Neural cell (in vitro differentiated cells): ENCODE results near the gene WNT6. TPM values are rescaled to one million over a fixed set of nuclear protein-coding genes. Genes with fewer than 3 reads are reported as not detected.

ENCODE experiments used
- H2AFZ ChIP-seq: fragments of 200-600, 300-800 bp; sonication (generic), shearing (Covaris generic); 2 replicates; pipeline ENCODE4 v1.6.0; 2014; ENCODE audit warnings: low read depth, mild to moderate bottlenecking, antibody characterized with exemption, low read length, moderate library complexity
- H3F3A ChIP-seq: fragments of 200-600 bp; shearing (Covaris generic); 2 replicates; pipeline ENCODE4 v1.6.1; 2016; ENCODE audit warnings: mild to moderate bottlenecking, moderate library complexity, mixed read lengths, antibody characterized with exemption, low read length; ENCODE audit not compliant: insufficient read depth, poor library complexity, severe bottlenecking
- H3K27ac ChIP-seq: fragments of 200-600, 300-800 bp; sonication (generic), shearing (Covaris generic); 2 replicates; pipeline ENCODE4 v1.5.1; 2014; ENCODE audit warnings: mild to moderate bottlenecking, low read length, moderate library complexity
- H3K27me3 ChIP-seq: fragments of 300-800, 200-600 bp; sonication (generic), shearing (Covaris generic); 2 replicates; pipeline ENCODE4 v1.6.0; 2014; ENCODE audit warnings: mild to moderate bottlenecking, low read depth, low read length, moderate library complexity; ENCODE audit not compliant: insufficient read depth
- H3K36me3 ChIP-seq: fragments of 300-800, 200-600 bp; sonication (generic), shearing (Covaris generic); 2 replicates; pipeline ENCODE4 v1.5.1; 2014; ENCODE audit warnings: mild to moderate bottlenecking, antibody characterized with exemption, low read length, moderate library complexity; ENCODE audit not compliant: insufficient read depth
- H3K4me2 ChIP-seq: fragments of 300-800, 200-600 bp; sonication (generic), shearing (Covaris generic); 2 replicates; pipeline ENCODE4 v1.6.0; 2014; ENCODE audit warnings: mild to moderate bottlenecking, low read length
- H3K4me3 ChIP-seq: fragments of 300-800, 200-600 bp; sonication (generic), shearing (Covaris generic); 2 replicates; pipeline ENCODE4 v1.5.1; 2014; ENCODE audit warnings: mild to moderate bottlenecking, low read length, moderate library complexity
- H3K79me2 ChIP-seq: fragments of 200-600 bp; shearing (Covaris generic); replicated peaks from 2 replicates; pipeline ENCODE4 v1.6.0; 2014; ENCODE audit warnings: mild to moderate bottlenecking, low read length, moderate library complexity; ENCODE audit not compliant: insufficient read depth
- H3K9ac ChIP-seq: fragments of 300-800, 200-600 bp; sonication (generic), shearing (Covaris generic); 2 replicates; pipeline ENCODE4 v1.6.1; 2016; ENCODE audit warnings: mild to moderate bottlenecking, low read length, mixed read lengths
- H3K9me2 ChIP-seq: fragments of 200-600 bp; shearing (Covaris generic); 2 replicates; pipeline ENCODE4 v1.6.1; 2016; ENCODE audit warnings: mild to moderate bottlenecking, low read length, mixed read lengths; ENCODE audit not compliant: insufficient read depth
- H3K9me3 ChIP-seq: fragments of 200-600, 300-800 bp; sonication (generic), shearing (Covaris generic); 2 replicates; pipeline ENCODE4 v1.6.1; 2016; ENCODE audit warnings: mild to moderate bottlenecking, mixed run types, low read length, moderate library complexity, mixed read lengths
- H4K20me1 ChIP-seq: fragments of 200-600 bp; shearing (Covaris generic); 2 replicates; pipeline ENCODE4 v1.6.1; 2016; ENCODE audit warnings: mild to moderate bottlenecking, mixed run types; ENCODE audit not compliant: insufficient read depth
- EP300 ChIP-seq: fragments of 450-650 bp; conservative IDR thresholded peaks from 2 replicates; pipeline ENCODE4 v1.6.1; 2014; ENCODE audit warnings: antibody characterized with exemption, mild to moderate bottlenecking, moderate library complexity; ENCODE audit not compliant: poor library complexity, severe bottlenecking
- EZH2 ChIP-seq: fragments of 200-600, 300-800 bp; shearing (Covaris generic), sonication (generic); IDR thresholded peaks from 2 replicates; pipeline ENCODE4 v1.6.1; 2014; ENCODE audit warnings: antibody characterized with exemption, low read length, borderline replicate concordance, mild to moderate bottlenecking; ENCODE audit not compliant: insufficient read depth, poor library complexity, severe bottlenecking
- MXI1 ChIP-seq: fragments of 450-650 bp; conservative IDR thresholded peaks from 2 replicates; pipeline ENCODE4 v1.6.1; 2014; ENCODE audit warnings: antibody characterized with exemption, mild to moderate bottlenecking; ENCODE audit not compliant: poor library complexity, severe bottlenecking
- POLR2AphosphoS5 ChIP-seq: IDR thresholded peaks from 2 replicates; pipeline ENCODE4 v1.6.1; 2012
- RAD21 ChIP-seq: fragments of 450-650 bp; conservative IDR thresholded peaks from 2 replicates; pipeline ENCODE4 v1.6.1; 2014; ENCODE audit warnings: antibody characterized with exemption, mild to moderate bottlenecking, moderate library complexity
- SMC3 ChIP-seq: fragments of 450-650 bp; conservative IDR thresholded peaks from 2 replicates; pipeline ENCODE4 v1.6.1; 2014; ENCODE audit warnings: antibody characterized with exemption, mild to moderate bottlenecking, moderate library complexity; ENCODE audit not compliant: poor library complexity
- TAF1 ChIP-seq: IDR thresholded peaks from 2 replicates; pipeline ENCODE4 v1.6.1; 2012; ENCODE audit warnings: low read depth
- polyA plus RNA-seq: library from polyadenylated mRNA; depleted of rRNA; stranded (reverse); fragments of >200 nt; gene quantifications from 2 replicates; pipeline ENCODE4 v1.2.3, GENCODE V29; 2014
- TF ChIP-seq, protein P1 (sequence below): IDR thresholded peaks from 2 replicates; pipeline ENCODE4 v1.6.1; 2012; ENCODE audit warnings: borderline replicate concordance
- TF ChIP-seq, protein P2 (sequence below): fragments of 450-650 bp; IDR thresholded peaks from 2 replicates; pipeline ENCODE4 v1.5.1; 2014; ENCODE audit warnings: antibody characterized with exemption, mild to moderate bottlenecking, moderate library complexity; ENCODE audit not compliant: poor library complexity, severe bottlenecking

The WNT6 gene
- polyA plus RNA-seq, 1 donor from 2014 or later, result not detected

DNA sequence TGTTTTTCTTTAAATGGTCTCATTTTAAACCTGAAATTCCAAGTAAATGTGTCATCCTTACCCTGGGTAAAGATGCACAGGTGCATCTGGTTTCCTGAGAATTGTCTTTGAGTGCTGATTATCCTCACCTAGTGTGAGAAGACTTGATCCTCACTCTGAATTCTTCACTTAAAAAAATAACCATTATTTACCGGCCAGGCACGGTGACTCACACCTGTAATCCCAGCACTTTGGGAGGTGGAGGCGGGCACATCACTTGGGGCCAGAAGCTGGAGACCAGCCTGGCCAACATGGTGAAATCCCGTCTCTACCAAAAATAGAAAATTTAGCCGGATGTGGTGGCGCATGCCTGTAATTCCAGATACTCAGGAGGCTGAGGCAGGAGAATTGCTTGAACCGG lies 9.9 kb upstream of the WNT6 start:
- H3K4me3 ChIP-seq, result no peak overlapping the region
- no peak overlapping the region for H3K4me2 ChIP-seq
- no peaks in the 10 kb centered on the region for H3K36me3 ChIP-seq
- no peaks in the 10 kb centered on the region for H4K20me1 ChIP-seq
- H3K9me3 ChIP-seq, result no peaks in the 10 kb centered on the region
- no peak overlapping the region for H2AFZ ChIP-seq
- no peaks in the 10 kb centered on the region for H3K79me2 ChIP-seq
- H3K27ac ChIP-seq, result no peak overlapping the region
- no peaks in the 10 kb centered on the region for H3F3A ChIP-seq
- no peaks in the 10 kb centered on the region for H3K9me2 ChIP-seq
- H3K9ac ChIP-seq, result no peak overlapping the region
- TF ChIP-seq, protein P1, sequence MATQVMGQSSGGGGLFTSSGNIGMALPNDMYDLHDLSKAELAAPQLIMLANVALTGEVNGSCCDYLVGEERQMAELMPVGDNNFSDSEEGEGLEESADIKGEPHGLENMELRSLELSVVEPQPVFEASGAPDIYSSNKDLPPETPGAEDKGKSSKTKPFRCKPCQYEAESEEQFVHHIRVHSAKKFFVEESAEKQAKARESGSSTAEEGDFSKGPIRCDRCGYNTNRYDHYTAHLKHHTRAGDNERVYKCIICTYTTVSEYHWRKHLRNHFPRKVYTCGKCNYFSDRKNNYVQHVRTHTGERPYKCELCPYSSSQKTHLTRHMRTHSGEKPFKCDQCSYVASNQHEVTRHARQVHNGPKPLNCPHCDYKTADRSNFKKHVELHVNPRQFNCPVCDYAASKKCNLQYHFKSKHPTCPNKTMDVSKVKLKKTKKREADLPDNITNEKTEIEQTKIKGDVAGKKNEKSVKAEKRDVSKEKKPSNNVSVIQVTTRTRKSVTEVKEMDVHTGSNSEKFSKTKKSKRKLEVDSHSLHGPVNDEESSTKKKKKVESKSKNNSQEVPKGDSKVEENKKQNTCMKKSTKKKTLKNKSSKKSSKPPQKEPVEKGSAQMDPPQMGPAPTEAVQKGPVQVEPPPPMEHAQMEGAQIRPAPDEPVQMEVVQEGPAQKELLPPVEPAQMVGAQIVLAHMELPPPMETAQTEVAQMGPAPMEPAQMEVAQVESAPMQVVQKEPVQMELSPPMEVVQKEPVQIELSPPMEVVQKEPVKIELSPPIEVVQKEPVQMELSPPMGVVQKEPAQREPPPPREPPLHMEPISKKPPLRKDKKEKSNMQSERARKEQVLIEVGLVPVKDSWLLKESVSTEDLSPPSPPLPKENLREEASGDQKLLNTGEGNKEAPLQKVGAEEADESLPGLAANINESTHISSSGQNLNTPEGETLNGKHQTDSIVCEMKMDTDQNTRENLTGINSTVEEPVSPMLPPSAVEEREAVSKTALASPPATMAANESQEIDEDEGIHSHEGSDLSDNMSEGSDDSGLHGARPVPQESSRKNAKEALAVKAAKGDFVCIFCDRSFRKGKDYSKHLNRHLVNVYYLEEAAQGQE, result no peak
- TF ChIP-seq MXI1, result no peak
- no peak for TF ChIP-seq TAF1
- TF ChIP-seq POLR2AphosphoS5, result no peak
- TF ChIP-seq, protein P2, sequence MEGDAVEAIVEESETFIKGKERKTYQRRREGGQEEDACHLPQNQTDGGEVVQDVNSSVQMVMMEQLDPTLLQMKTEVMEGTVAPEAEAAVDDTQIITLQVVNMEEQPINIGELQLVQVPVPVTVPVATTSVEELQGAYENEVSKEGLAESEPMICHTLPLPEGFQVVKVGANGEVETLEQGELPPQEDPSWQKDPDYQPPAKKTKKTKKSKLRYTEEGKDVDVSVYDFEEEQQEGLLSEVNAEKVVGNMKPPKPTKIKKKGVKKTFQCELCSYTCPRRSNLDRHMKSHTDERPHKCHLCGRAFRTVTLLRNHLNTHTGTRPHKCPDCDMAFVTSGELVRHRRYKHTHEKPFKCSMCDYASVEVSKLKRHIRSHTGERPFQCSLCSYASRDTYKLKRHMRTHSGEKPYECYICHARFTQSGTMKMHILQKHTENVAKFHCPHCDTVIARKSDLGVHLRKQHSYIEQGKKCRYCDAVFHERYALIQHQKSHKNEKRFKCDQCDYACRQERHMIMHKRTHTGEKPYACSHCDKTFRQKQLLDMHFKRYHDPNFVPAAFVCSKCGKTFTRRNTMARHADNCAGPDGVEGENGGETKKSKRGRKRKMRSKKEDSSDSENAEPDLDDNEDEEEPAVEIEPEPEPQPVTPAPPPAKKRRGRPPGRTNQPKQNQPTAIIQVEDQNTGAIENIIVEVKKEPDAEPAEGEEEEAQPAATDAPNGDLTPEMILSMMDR, result no peak
- TF ChIP-seq RAD21, result no peak
- no peak for TF ChIP-seq EZH2
- no peak for TF ChIP-seq SMC3
- no peak for TF ChIP-seq EP300
- peaks cover 38% of the 10 kb centered on the region for H3K27me3 ChIP-seq

DNA sequence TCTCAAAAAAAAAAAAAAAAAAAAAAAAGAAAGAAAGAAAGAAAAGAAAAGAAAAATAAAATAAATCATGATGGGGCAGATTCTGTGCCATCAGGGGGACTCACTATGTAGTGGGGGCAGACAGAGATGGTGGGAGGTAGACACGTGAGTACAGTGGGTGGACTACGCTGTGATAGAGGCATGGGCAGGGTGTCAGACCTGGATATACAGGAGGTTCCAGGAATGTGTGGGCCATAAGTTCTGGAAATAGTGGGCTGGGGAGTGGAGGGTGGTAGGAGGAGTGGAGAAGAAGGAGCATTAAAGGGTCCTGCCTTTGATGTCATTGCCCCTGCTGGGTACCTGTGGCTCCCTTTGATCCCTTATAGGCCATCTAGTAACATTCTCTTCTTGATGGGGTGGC lies 8.8 kb upstream of the WNT6 start:
- H3K36me3 ChIP-seq, result no peaks in the 10 kb centered on the region
- peaks cover 49% of the 10 kb centered on the region for H3K27me3 ChIP-seq
- H3K27ac ChIP-seq, result no peak overlapping the region
- no peaks in the 10 kb centered on the region for H3F3A ChIP-seq
- no peaks in the 10 kb centered on the region for H3K79me2 ChIP-seq
- no peaks in the 10 kb centered on the region for H3K9me2 ChIP-seq
- H2AFZ ChIP-seq, result no peak overlapping the region
- H4K20me1 ChIP-seq, result no peaks in the 10 kb centered on the region
- no peaks in the 10 kb centered on the region for H3K9me3 ChIP-seq
- H3K4me2 ChIP-seq, result no peak overlapping the region
- TF ChIP-seq RAD21 (no peak), SMC3 (no peak), MXI1 (no peak), TAF1 (no peak), POLR2AphosphoS5 (no peak), EP300 (no peak), EZH2 (no peak)
- TF ChIP-seq, protein P2, result no peak
- TF ChIP-seq, protein P1, result no peak
- H3K4me3 ChIP-seq, result no peak overlapping the region
- H3K9ac ChIP-seq, result no peak overlapping the region
